ENCODE measurements around the gene TP53BP1. TPM values are rescaled to one million over a fixed set of nuclear protein-coding genes. Genes with fewer than 3 reads are reported as not detected.

TP53BP1 gene
- total RNA-seq, 1 experiment from 2014 or later = 54.1 TPM

- H3K79me2 ChIP-seq (ENCODE audit: insufficient read depth, low read length) = no peaks in the 10 kb centered on the region
These were observed 35.0 kb upstream of the TP53BP1 start for GRCh38 chr15:43527802-43528541.

More at GRCh38 chr15:43527802-43528541, 35.0 kb upstream of the TP53BP1 start:
- no peaks in the 10 kb centered on the region for H3K36me3 ChIP-seq (ENCODE audit: control insufficient read depth in 1 of 2, insufficient read depth in 2 of 2, low read length in 2 of 2)
- CTCF ChIA-PET = interaction anchor here (1.5 kb wide), 1 partner anchor 14 kb away, joined by 3 read pairs; no protein-coding TSS in a partner anchor
- RAD21 ChIA-PET (ENCODE audit: low non-redundant PET in 1 of 2, low total read pairs in 2 of 2, uncharacterized antibody in 2 of 2, unreplicated experiment in 2 of 2) = no interaction called here
- no peak for TF ChIP-seq CTCF (IDR thresholded peaks at IDR 0.05 in 2 of 3, conservative IDR thresholded peaks at IDR 0.05 in 1 of 3; ENCODE audit: borderline replicate concordance in 1 of 3, insufficient read depth in 1 of 3, low read depth in 2 of 3, low read length in 2 of 3)
- TF ChIP-seq SIN3A (IDR thresholded peaks at IDR 0.05; ENCODE audit: low read depth) = no peak
- no peak for TF ChIP-seq CEBPB (IDR thresholded peaks at IDR 0.05; ENCODE audit: low read depth)
- no peak for TF ChIP-seq JUND (IDR thresholded peaks at IDR 0.05)
- H3K4me3 ChIP-seq (replicated peaks in 1 of 2; ENCODE audit: low read depth in 1 of 2, low read length in 2 of 2) = no peak overlapping the region
- H3K4me1 ChIP-seq (ENCODE audit: control insufficient read depth in 1 of 2, insufficient read depth in 2 of 2, low read length in 2 of 2) = no peaks in the 10 kb centered on the region
- POLR2A ChIA-PET = no interaction called here
- no peak overlapping the region for H3K9ac ChIP-seq (ENCODE audit: low read length)
- H3K4me2 ChIP-seq (ENCODE audit: low read length) = no peak overlapping the region
- ATAC-seq (no peak), DNase-seq (ENCODE audit: low read depth, low spot score) (no peak)
- no peak overlapping the region for H3K27ac ChIP-seq (ENCODE audit: low read depth, low read length)
- H3K9me3 ChIP-seq (ENCODE audit: control insufficient read depth in 1 of 2, insufficient read depth in 1 of 2, low read depth in 1 of 2, low read length in 2 of 2) = no peaks in the 10 kb centered on the region
- no TSS peak for BruUV-seq (replicated peaks)
- intact Hi-C loops (cut with micrococcal nuclease) = no loop called here
- no peaks in the 10 kb centered on the region for H3K27me3 ChIP-seq (ENCODE audit: insufficient read depth, low read length)
- no peaks in the 10 kb centered on the region for H4K20me1 ChIP-seq (ENCODE audit: insufficient read depth)
- H2AFZ ChIP-seq (ENCODE audit: low read depth, low read length, poor library complexity, severe bottlenecking) = no peak overlapping the region
- no peaks in the 10 kb centered on the region for H3K9me2 ChIP-seq (ENCODE audit: insufficient read depth)

All from HCT116 (cell line).